GM18499 (cell line): ENCODE measurements around the gene MAGEA9.
"Not testable (repeated sequence)": the region's sequence is repeated elsewhere in the genome, so short reads cannot be mapped to it uniquely, and the experiment has no call there.

Experiments used
- ATAC-seq: cut with Tn5 transposase; IDR thresholded peaks from one replicate; pipeline ENCODE4 v1.9.1; 2021; ENCODE audit warnings: moderate number of reproducible peaks; ENCODE audit not compliant: insufficient read depth, unreplicated experiment

MAGEA9 gene, protein sequence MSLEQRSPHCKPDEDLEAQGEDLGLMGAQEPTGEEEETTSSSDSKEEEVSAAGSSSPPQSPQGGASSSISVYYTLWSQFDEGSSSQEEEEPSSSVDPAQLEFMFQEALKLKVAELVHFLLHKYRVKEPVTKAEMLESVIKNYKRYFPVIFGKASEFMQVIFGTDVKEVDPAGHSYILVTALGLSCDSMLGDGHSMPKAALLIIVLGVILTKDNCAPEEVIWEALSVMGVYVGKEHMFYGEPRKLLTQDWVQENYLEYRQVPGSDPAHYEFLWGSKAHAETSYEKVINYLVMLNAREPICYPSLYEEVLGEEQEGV

DNA sequence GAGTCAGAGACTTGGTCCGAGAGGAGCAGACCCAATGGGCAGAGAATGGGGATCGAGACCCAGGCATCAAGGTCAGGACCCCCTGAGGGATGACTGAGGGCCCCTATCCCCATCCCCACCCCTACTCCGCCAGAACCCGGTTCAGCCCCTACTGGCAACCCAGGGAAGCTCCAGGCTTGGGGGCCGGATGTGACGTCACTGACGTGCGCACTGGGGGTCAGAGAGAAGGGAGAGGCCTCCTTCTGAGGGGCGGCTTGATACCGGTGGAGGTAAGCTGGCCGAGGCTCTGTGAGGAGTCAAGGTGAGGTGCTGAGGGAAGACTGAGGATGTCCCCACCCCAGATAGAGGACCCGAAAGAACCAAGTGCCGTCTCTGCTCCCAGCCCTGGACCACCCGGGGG lies at the start of gene MAGEA9:
MAGEA9 (plus strand) TSS at position 204 of the 400 bp plus-strand sequence. CDS start 4,281 bp downstream, outside the sequence.
- ATAC-seq = not testable (repeated sequence)

DNA sequence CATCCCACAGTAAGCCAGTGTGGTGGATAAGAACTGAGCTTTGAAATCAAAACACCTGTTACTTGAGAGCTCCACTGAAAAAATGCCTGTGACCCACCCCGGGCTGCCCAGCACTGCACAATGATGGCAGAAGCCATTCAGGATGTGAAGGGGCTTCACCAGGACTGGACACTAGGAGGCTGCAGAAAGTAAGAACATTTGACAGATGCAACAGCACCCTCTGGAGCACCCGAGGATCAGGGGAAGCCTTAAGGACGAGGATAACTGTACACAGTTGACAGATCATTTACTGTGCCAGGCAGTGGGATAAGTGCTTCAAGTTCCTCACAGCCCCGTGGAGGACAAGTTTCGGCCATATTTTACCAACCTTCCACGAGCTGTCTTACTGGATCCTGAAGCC lies 39.5 kb upstream of the MAGEA9 start:
- not testable (repeated sequence) for ATAC-seq

DNA sequence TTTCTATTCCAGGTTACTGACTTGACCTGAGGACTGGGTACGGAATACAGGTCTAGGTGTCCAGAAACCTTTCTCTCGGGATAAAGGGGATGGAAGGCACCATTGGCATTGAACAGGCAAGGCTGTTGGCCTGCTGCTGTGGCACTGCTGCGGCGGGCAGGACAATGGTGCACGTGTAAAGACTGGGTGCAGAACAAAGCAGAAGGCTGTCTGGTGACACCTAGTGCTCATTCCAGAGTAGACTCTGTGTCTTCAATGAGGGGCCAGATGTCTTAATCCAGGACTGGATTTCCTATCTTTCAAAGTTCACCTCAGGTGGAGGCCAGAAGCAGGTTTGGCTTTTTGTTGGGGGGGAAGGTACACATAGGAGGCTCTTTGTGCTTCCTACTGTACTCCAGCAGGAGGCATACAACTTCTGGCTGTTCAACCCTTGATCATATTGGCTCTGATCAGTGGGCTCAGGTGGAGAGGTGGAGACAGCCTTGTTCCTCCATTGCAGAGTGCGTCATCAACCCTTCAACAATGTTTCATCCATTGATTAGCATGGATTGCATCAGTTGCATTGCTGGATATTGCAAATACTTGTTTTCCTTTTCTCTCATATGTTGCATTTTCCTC lies 35.2 kb upstream of the MAGEA9 start:
- ATAC-seq = not testable (repeated sequence)

DNA sequence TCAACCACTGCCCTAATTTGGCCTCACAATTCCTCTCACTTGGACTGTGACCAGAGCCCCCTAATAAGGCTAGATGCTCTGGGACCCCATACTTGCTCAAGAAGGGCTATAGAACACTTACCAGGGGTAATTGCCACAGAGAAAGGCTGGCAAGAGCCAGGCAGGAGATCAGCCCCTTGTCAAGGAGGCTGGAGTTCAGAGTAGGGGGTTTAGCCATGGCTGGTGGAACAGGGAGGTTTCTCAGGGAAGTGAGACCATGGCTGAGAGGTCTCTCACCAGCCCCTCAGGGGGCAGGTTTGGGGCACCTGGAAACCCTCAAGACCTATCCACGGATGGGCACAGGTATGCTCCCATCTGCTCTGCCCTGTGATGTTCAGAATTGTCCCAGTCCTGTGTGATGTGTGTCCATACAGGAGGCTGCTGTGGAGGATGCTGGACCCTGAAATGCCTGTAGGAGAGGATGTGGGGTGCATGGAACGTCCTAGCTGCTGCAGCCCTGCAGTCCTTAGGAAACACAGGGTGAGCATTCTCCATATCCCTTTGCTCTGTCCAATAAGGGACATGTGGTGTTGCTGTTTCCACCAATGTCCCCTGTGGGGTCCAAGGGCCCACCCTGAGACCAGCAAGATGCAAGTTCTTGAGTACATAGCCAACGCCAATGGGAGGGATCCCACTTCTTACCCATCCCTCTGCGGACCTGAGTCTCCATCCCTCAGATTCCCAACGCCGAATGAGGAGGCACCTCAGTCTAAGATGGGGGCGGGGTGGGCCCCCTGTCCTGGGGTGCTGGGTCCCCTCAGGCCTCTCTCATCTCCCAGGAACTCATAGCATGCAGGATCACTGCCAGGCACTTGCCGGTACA lies 24.3 kb upstream of the MAGEA9 start:
- ATAC-seq = no peak

DNA sequence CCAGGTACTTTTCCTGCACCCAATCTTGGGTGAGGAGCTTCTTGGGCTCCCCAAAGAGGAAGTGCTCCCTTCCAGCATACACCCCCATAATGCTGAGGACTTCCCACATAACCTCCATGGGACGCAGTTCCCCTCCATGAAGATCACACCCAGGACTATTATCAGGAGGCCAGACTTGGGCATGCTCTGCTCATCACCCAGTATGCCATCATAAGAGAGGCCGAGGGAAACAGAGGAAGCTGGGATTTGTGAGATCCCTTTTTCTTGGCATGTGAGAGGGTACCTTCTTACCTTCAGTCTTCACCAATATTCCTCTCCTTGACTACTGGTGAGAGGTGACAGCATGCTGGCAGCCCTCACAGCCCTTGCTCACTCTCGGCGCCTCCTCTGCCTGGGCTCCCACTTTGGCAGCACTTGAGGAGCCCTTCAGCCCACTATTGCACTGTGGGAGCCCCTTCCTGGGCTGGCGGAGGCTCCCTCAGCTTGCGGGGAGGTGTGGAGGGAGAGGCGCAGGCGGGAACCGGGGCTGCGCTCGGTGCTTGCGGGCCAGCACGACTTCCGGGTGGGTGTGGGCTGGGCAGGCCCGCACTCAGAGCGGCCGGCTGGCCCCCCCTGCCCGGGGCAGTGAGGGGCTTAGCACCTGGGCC lies 23.5 kb upstream of the MAGEA9 start:
- no peak for ATAC-seq

DNA sequence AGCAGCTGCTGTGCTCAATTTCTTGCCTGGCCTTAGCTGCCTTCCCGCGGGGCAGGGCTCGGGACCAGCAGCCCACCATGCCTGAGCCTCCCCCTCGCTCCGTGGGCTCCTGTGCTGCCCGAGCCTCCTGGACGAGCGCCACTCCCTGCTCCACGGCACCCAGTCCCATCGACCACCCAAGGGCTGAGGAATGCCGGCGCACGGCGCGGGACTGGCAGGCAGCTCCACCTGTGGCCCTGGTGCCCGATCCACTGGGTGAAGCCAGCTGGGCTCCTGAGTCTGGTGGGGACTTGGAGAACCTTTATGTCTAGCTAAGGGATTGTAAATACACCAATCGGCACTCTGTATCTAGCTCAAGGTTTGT lies 23.0 kb upstream of the MAGEA9 start:
- not testable (repeated sequence) for ATAC-seq

DNA sequence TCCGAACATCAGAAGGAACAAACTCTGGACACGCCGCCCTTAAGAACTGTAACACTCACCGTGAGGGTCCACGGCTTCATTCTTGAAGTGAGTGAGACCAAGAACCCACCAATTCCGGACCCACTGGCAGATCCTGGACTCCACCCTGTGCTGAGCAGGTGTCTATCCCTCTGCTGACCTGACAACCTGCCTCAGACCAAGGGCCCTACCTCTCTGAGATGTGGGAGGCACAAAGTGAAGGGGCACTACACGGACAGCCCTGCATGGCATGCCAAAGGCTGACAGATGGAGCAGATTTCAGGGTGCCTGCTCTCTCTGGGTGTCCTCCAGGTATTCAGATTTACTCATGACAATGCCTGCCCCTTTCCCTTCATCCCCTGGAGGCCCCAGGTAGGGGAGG lies 21.9 kb upstream of the MAGEA9 start:
- ATAC-seq = no peak

DNA sequence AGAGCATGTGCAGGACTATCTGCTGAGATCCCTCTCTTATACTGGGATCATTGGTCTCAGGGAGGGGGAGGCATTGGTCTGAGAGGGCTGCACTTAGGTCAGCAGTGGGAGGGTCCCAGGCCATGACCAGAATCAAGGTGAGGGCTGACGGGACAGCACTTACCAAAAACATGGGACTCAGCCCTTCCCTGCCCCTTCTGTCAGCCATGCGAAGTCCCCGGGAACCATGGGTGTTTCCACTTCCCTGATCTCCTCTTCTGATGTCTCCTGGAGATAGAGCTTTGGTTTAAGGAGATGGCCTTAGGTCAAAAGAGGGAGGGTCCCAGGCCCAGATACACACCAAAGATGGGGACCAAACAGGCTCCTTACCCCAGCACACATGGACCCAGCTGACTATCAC lies 20.8 kb upstream of the MAGEA9 start:
- ATAC-seq = no peak

DNA sequence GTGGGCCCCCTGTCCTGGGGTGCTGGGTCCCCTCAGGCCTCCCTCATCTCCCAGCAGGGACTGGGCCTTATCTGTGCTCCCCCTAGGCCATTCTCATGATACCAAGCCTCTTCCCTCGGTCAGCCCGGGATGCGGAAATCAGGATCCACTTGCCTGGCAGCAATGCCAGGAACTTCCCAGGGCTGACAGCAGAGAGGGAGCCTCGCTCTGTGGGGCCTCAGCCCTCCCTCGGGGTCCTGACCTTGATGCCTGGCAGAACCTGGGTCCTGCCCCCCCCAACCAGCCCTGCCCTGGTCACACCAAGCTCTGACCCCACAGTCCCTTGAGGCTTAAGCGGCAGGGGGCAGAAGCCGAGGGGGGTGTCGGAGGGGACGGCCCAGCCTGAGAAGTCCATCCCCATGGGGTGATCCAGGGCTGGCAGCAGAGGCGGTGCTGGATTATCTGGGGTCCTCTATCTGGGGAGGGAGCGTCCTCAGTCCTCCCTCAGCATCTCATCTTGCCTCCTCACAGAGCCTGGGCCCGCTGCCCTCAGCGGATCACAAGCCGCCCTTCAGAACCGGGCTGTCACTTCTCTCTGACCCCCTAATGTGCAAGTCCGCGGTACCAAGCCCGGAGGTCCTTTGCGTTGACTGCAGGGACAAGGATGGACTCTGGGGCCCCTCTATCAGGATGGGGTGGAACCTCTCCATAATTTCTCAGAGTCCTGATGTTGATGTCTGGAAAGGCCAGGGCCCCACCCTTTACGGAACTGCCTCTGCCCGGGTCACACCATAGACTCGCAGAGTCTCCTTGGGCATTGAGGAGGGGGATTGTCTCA lies 19.7 kb upstream of the MAGEA9 start:
- ATAC-seq = not testable (repeated sequence)

DNA sequence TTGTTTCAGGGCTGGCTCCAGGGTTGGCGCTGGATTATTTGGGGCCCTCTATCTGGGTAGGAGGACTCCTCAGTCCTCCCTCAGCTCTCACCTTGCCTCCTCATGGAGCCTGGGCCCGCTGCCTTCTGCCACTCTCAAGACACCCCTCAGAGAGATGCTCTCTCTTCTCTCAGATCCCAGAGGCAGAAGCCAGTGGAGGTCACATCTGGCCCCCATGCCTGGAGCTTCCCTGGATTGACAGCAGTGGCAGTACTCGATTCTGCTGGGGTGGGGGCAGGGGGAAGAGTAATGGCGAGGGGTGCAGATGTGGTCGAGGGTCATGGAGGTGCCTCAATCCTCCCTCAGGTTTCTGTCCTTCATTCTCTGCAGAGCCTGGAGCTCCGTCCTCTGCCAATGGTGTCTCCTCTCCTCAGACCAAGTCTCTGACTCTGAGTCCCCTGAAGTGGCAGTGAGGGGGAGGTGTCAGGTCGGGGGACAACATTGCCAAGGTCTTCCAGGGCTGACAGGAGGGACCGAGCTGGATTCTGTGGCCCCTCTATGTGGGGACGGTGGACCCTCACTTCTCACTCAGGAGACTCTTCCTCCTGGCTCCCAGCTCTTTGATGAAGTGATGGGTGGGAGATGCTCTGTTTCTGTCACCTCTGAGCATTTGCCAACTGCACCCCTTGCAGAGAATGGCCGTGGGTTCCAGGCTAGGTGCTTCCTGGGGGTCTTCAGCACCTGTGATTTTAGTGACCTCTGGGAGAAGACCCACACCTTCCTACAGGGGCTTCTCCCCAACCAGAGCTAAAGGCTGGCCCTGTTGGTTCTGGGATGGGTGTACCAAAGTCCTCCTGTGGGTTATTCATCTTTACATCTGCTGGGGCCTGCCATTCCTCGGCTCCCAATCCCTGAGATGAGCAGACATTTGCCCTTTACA lies 18.8 kb upstream of the MAGEA9 start:
- no peak for ATAC-seq

DNA sequence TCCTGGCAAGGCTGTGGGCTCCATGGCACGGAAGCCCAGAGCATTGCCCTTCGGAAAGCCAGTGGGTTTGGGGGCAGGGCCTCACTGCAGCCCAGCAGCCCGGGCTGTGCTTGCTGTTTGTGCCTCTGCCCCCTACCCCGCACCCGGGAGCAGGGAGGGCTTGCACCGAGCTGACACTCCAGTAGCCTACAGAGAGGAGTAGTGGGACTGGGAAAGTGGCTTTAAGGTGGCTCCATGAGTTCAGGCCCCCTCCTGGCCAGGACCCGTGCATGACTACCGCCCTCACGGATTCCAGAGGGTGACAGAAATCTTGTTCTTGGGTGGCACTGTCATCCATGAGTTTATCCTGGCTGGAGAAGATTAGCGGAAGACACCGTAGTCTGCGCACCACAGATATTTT lies 11.4 kb upstream of the MAGEA9 start:
- ATAC-seq = not testable (repeated sequence)

DNA sequence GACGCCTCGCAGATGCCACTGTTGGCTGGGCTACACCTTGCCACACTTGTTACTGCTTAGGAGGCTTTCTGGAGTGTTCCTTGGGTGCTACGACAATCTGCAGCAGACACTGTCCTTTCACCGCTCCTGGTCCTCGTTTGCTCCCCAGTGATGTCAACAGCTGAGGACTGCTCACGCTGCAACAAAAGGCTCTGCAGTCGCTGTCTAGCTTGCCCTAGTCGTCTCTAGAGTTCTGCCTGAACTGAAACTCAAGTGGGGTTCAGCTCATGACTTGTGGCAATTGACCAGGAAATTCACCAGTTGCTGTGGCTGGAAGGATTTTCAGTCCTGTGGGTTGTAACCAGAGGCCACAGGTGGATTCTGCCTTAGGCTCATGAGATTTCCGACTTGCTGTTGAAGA lies 8.7 kb upstream of the MAGEA9 start:
- ATAC-seq = not testable (repeated sequence)

DNA sequence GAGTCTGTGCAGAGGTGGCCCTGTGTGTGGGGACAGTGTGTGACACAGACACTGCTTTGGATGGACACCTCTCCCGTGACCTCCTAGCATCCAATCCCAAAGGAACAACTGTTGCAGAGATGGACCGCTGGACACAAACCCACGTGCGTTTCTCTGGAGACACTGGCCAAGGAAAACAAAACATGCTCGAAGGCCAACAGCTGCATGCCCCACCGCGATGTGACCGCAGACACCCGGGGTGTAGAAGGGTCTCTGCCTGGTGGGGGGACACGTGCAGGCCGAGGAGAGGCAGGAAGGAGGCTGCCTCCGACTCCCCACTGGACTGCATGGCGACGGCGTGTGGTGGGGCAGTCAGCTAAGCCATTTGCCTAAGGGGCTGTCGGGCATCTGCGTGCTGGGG lies 8.0 kb upstream of the MAGEA9 start, which contains the start of gene HSFX1:
HSFX1 (plus strand) TSS at position 301 of the 400 bp plus-strand sequence. CDS start 614 bp downstream, outside the sequence.
- not testable (repeated sequence) for ATAC-seq

DNA sequence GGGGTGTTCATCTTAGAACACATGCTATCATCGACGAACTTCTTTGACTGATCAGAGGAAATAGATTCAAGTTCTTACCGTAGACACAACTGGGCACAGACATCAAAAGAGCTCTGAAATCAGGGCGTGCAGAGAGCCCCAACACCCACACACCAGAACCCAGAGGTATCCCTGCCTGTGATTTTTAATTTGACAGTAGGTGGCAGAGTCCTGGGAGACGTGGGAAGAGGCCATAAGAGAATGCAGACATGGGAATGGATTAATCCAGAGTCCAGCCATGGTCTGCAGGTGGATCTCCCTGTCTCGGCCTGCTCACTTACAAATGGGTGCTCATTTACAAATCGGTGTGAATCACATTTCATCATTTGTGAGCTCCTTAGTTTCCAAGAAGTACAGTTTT lies 3.7 kb upstream of the MAGEA9 start:
- ATAC-seq = not testable (repeated sequence)

DNA sequence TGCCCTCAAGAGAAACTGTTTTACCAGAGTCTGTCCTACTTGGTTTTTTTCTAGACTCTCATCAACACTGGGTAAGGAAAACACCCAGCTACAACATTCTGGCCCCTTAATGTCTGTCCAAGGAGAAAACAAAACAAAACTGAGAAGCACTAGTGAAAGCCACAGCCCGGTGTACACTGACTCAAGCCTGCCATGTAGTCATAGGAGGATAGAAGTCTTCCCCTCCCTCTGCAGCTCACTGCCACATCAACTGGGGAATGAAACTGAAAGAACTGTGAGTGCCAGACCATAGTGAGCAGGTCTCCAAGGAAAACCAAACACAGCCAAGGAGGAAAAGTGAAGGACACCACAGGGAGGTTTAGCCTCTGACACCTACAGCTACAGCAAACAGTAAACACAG lies 13.8 kb downstream of the MAGEA9 start:
- ATAC-seq = peak; percentile 99

DNA sequence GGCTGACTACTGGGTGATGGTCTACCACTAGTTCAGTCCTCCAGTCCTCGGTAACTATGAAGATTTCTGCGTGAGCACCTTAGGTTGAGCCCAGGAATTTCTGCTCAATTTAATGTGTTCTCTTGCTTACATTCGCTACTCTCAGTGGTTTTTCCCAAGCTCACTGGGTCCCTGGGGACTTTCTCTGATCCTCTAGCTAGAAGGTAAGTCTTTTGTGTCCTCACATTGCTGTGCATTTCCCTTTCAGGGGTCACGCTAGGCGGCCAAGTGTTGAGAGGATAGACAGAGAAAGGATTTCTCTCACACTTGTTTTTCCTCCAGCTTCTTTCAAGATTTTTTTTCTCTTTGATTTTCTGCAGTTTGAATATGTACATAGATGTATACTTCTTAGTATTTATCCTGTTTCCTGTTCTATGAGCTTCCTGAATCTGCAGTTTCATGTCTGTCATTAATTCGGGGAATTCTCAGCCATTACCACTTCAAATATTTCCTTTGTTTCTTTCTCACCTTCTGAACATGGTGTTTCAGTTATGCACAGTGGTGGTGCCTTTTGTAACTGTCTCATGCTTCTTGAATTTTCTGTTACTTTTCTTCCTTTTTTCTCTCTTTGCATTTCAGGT lies 17.5 kb downstream of the MAGEA9 start:
- no peak for ATAC-seq

DNA sequence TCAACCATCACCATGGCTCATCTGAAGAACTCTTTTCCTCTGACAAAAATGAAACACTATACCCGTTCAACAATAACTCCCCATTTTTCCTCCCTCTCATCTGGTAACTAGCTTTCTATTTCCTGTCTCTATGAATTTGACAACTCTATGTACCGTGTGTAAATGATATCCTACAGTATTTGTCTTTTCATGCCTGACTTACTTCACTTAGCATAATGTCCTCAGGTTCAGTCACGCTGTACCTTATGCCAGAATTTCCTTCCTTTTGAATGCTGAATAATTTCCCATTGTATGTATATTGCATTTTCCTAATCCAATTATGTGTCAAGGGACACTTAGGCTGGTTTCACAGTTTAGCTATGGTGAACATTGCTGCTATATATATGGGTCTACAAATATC lies 18.2 kb downstream of the MAGEA9 start:
- ATAC-seq = no peak

DNA sequence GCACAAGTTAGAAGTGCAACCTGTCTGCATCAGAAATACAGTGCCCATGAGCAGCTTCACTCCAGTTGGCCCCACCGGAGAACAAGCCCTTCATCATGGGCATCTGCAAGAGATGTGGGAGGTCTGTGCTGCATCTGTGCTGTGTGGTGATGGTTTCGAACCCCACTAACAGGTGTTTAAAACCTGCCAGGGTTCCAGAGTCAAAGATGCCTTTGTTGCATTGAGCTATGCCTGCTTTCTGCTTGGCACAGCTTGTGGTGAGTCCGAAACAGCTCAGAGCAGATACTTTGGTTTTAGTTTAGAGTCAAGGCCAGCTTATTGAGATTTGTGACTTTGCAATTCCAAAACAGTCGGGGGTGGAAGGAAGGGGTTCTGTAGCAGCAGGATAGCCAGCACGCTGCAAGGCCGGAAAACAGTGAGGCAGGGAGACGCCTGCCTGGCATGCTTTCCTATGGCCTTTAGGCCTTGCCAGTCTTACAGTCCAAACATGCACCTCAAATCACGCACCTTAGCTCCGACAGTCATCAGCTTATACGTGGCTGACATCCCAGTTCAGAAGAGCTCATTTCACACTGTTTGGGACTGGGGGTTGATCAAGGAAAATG lies 21.8 kb downstream of the MAGEA9 start:
- no peak for ATAC-seq
